Measurements from ENCODE around the gene ZNF827.

The ZNF827 gene

DNA sequence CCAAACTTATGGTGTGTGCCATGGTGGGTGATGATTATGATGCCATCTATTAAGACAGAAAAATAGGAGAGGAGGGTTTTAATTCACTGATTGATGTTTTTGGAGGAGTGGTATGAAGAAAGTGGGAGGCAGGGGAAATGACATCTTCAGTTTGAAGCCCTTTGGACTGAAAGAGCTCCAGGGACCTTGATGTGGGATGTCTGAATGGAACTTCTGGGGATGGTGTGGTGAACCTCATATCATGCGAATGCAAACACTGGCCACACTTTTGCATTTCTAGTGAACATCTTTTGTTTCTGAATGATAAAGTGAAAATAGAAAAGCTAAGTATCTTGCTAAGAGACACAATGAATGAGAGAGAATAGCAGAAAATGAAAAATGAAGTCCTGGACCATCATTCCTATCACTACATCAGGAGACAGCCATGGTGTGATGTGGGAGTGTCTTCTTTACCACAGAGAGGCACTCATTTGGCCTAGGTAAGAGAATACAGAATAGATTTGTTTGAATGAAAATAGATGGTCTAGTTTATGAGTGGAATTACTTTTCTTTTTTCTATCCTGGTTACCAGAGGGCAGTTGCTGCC lies 123.5 kb downstream of the ZNF827 start:
- Mint-ChIP-seq H3K27me3 (no peaks in the 10 kb centered on the region), H3K4me3 (no peak overlapping the region), H3K9me3 (peaks cover 5 to 7% of the 10 kb centered on the region in 2 donors), H3K4me1 (peaks cover 7 to 10% of the 10 kb centered on the region in 2 donors), H3K36me3 (peaks cover 43 to 67% of the 10 kb centered on the region in 2 donors), H3K27ac (no peak overlapping the region)
- ATAC-seq (replicated peaks), result no peak
- no peak for DNase-seq

DNA sequence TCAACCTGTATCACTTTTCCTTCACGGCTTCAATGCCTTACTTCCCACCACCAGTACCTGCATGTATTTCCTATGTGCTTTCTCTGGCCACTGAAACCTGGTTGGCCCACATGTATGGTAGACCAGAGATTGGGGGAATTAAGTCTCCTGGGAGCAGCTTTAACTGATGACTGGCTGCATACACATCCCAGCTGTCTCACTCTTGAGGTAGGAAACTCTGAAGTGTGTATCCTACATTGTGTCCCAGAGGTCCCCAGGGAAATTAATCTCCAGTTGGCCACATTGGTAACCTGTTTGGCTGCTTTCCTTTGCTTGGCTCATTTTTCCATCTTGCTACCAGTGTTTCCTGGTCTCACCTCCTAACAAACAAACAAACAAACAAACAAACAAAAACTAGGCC lies 124.4 kb downstream of the ZNF827 start:
- Mint-ChIP-seq H3K4me1 (peaks cover 0 to 7% of the 10 kb centered on the region in 2 donors), H3K36me3 (peaks cover 45 to 66% of the 10 kb centered on the region in 2 donors), H3K27ac (no peak overlapping the region), H3K27me3 (no peaks in the 10 kb centered on the region), H3K9me3 (peaks cover 5 to 10% of the 10 kb centered on the region in 2 donors), H3K4me3 (no peak overlapping the region)
- DNase-seq, result no peak
- no peak for ATAC-seq (replicated peaks)

DNA sequence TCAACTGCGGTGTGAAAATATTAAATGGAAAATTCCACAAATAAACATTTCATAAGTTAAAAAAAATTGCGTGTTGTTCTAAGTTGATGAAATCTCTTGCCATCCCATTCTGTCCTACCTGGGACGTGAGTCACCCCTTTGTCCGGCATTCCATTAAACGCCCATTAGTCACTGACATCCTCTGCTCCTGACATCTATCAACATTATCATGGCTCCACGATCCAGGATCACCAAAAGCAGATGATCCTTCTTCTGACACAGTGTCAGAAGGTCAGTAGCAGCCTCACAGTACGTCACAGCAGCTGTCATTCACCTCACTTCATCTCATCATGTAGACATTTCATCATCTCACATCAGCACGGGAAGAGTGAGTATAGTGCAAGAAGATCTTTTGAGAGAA lies 125.7 kb downstream of the ZNF827 start:
- no peak overlapping the region for H3K27ac Mint-ChIP-seq
- ATAC-seq (replicated peaks), result no peak
- no peak overlapping the region for H3K4me3 Mint-ChIP-seq
- DNase-seq, result no peak
- H3K4me1 Mint-ChIP-seq, result peaks cover 6 to 10% of the 10 kb centered on the region in 2 donors
- H3K27me3 Mint-ChIP-seq, result no peaks in the 10 kb centered on the region
- peaks cover 40 to 59% of the 10 kb centered on the region in 2 donors for H3K36me3 Mint-ChIP-seq
- H3K9me3 Mint-ChIP-seq, result peaks cover 5 to 10% of the 10 kb centered on the region in 2 donors

DNA sequence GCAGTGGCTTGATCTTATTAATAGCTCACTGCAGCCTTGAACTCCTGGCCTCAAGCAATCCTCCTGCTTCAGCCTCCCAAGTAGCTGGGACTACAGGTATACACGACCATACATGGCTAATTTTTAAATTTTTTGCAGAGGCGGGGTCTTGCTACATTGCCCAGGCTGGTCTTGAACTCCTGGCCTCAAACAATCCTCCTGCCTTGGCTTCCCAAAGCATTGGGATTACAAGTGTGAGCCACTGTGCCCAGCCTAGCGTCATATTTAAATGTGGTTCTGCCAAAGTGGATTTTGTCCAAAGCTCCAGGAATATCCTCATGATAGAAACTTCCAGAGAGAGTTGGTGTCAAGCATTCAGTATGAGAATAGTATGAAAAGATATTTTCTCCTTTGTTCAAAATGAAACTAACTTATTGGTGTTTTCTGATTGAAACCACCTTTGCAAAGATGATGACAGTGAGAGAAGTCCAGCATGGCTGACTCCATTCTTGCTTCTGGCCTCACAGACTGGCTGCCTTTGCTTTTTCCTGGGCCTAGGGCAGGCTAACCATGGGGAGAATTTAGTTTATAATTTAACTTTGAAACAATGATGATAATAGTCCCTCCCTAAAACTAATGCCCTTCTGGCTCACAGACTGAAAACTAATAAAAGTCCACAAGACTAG lies 129.6 kb downstream of the ZNF827 start:
- Mint-ChIP-seq H3K27me3 (no peaks in the 10 kb centered on the region), H3K4me1 (peaks cover 6% of the 10 kb centered on the region in 2 donors), H3K4me3 (no peak overlapping the region), H3K36me3 (peaks cover 26 to 44% of the 10 kb centered on the region in 2 donors), H3K27ac (peak overlapping the region; percentile 71), H3K9me3 (peaks cover 5 to 10% of the 10 kb centered on the region in 2 donors)
- ATAC-seq (replicated peaks), result peak; percentile 2 to 6
- DNase-seq, result no peak

DNA sequence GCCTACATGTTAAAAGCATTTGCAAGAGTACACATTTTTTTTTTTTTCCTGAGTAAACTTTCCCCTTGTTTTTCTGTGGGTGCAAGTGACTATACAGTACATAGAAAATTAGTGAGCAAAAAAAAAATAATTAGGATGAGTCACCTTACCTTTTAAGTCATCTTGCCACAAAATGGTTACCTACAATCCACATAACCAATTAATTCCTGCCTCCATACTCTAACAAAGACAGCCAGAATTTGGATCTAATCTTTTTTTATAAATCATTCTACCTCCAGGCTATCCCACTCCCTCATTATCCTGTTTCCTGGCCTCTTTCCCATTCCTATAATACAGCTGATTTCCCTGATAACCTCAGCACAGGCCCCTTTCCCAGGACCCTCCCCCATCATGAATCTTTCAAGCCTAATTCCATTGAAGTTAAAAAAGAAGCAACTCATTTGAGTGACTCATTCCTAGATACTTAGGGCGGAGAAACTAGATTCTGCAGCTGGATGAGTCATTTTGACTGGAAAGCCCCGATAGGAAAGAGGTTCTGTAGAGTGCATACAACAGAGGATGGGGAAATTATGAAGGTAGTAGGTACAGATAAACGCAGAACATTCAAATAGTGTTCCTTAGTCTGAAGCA lies 130.5 kb downstream of the ZNF827 start:
- Mint-ChIP-seq H3K36me3 (peaks cover 23 to 38% of the 10 kb centered on the region in 2 donors), H3K4me1 (peaks cover 6% of the 10 kb centered on the region in 2 donors), H3K9me3 (peaks cover 5 to 10% of the 10 kb centered on the region in 2 donors), H3K4me3 (peak overlapping the region; percentile 50 to 62), H3K27me3 (no peaks in the 10 kb centered on the region), H3K27ac (peak overlapping the region; percentile 94)
- ATAC-seq (replicated peaks) (peak; percentile 94 to 95), DNase-seq (peak; percentile 55)

DNA sequence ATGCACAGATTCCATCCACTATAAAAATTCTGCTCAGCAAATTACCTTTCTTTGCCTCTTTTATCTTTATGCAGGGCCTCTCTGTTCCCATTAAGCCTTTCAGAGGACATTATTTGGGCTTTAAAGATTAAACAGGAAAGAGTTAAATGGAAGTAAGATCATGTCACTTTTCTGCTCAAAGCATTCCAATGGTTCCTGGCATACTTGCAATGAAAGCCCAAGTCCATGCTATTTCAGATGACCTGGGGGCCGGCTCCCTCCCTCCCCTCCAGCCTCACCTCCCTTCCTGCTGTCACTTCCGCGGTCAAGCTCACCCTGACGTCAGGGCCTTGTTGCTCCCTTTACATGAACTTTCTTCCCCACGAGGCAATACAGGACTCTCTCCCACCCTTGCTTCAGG lies 133.1 kb downstream of the ZNF827 start:
- H3K27ac Mint-ChIP-seq, result no peak overlapping the region

DNA sequence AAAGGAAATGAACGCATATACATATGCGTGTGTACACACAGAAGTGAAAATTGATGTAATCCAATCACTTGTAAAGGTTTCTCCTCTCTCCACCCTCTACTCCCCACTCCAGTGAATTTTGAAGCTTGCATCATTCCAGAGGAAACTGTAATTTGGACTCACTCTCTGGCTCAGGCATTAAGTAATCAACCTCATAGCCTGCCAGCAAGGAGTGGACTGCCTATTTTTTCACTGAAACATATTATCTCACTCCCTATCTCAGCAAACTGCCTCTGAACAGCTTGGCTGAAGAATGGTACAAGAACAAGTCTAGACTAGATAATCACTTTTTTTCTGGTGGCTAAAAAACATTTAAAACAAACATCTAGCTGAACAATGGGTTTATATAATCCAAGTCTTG lies 134.5 kb downstream of the ZNF827 start:
- Mint-ChIP-seq H3K9me3 (no peaks in the 10 kb centered on the region), H3K4me1 (peaks cover 3 to 6% of the 10 kb centered on the region in 2 donors), H3K27me3 (no peaks in the 10 kb centered on the region), H3K27ac (no peak overlapping the region), H3K4me3 (no peak overlapping the region), H3K36me3 (peaks cover 9 to 16% of the 10 kb centered on the region in 2 donors)
- ATAC-seq (replicated peaks), result no peak
- DNase-seq, result no peak

More for the DNA sequence above, 133.1 kb downstream of the ZNF827 start:
- H3K4me3 Mint-ChIP-seq, result no peak overlapping the region
- no peak for ATAC-seq (replicated peaks)
- H3K36me3 Mint-ChIP-seq, result peaks cover 12 to 26% of the 10 kb centered on the region in 2 donors
- H3K4me1 Mint-ChIP-seq, result peaks cover 6% of the 10 kb centered on the region in 2 donors
- peaks cover 3 to 5% of the 10 kb centered on the region in 2 donors for H3K9me3 Mint-ChIP-seq
- DNase-seq, result no peak
- H3K27me3 Mint-ChIP-seq, result no peaks in the 10 kb centered on the region

DNA sequence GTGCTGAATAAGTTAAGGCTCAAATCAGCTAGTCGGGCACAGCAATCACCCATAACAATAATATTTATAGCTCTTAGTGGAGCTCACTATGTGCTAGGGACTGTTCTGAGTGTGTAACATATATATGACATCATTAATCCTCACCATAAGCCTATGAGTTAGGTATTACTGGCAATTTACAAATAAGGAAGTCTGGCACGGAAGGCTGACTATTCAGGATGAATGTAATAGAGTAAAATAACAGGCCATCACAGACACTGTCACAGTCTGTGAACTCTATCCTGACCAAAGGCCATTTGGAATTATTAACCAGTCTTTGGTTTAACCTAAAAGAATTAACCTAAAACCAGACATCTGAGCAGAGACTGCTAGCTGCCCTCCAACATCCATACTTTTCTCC lies 139.4 kb downstream of the ZNF827 start:
- no peaks in the 10 kb centered on the region for H3K27me3 Mint-ChIP-seq
- no peak overlapping the region for H3K4me3 Mint-ChIP-seq
- DNase-seq (no peak), ATAC-seq (replicated peaks) (no peak)
- H3K36me3 Mint-ChIP-seq, result peaks cover 5 to 21% of the 10 kb centered on the region in 2 donors
- H3K27ac Mint-ChIP-seq, result no peak overlapping the region
- peaks cover 0 to 2% of the 10 kb centered on the region in 2 donors for H3K4me1 Mint-ChIP-seq
- H3K9me3 Mint-ChIP-seq, result no peaks in the 10 kb centered on the region

DNA sequence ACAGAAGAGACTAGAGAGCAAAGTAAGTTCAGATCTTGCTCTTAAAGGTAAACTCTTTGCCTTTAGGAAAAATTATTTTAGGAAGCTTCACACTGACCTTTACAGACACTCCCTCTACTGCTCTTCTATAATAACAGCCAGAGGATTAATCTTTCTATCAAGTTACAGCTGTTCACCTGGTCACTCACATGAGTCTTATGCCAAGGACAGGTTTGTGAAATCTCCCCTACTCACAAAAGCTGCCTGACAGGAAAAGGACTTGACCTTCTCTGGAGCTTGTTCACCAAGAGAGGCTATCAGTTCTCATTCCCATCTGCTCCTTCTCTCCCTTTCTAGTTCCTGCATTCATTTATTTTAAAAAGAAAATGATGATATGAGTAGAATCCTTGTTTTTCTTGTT lies 141.3 kb downstream of the ZNF827 start:
- H3K4me1 Mint-ChIP-seq, result peaks cover 0 to 2% of the 10 kb centered on the region in 2 donors
- no peaks in the 10 kb centered on the region for H3K9me3 Mint-ChIP-seq
- ATAC-seq (replicated peaks) (no peak), DNase-seq (no peak)
- H3K36me3 Mint-ChIP-seq, result peaks cover 11 to 21% of the 10 kb centered on the region in 2 donors
- no peak overlapping the region for H3K27ac Mint-ChIP-seq
- no peaks in the 10 kb centered on the region for H3K27me3 Mint-ChIP-seq
- H3K4me3 Mint-ChIP-seq, result no peak overlapping the region

DNA sequence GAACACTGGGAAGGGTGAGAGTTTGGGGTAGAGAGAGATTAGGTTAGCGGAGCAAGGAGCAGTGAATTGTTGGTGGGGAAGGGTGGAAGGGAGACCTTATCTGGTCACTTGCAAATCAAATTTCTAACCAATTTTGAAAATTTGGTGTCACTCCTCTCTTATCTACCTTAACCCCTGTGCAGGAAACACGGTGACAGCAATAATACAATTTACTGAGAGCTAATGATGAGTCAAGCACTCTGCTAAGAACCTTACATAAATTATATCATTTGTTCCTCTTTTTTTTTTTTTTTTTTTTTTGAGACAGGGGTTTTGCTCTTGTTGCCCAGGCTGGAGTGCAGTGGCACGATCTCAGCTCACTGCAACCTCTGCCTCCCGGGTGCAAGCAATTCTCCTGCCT lies 142.3 kb downstream of the ZNF827 start:
- Mint-ChIP-seq H3K27ac (no peak overlapping the region), H3K9me3 (no peaks in the 10 kb centered on the region), H3K4me1 (peaks cover 0 to 2% of the 10 kb centered on the region in 2 donors), H3K27me3 (no peaks in the 10 kb centered on the region), H3K36me3 (peaks cover 11 to 21% of the 10 kb centered on the region in 2 donors), H3K4me3 (no peak overlapping the region)
- ATAC-seq (replicated peaks) (no peak), DNase-seq (no peak)

DNA sequence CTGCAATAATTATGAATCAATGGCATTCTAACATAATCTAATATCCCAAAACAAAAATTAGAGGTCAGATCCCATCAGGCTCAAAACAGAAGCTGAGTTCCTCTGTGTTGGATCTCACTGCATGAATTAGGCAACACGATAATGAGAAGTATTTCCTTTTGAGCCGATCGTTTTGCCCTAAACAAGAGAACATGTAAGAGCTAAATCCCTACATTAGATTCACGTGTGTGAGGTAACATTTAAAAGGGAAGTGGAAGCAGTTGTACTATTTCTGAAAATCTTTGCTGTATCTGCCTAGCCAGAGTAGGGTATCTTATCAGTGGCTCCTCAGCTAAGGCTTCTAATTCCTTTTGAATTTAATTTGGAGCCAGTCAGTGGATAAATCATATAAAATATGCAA lies 143.1 kb downstream of the ZNF827 start:
- H3K9me3 Mint-ChIP-seq, result no peaks in the 10 kb centered on the region
- DNase-seq (no peak), ATAC-seq (replicated peaks) (no peak)
- H3K27me3 Mint-ChIP-seq, result no peaks in the 10 kb centered on the region
- peaks cover 0 to 2% of the 10 kb centered on the region in 2 donors for H3K4me1 Mint-ChIP-seq
- no peak overlapping the region for H3K4me3 Mint-ChIP-seq
- H3K36me3 Mint-ChIP-seq, result peaks cover 11 to 21% of the 10 kb centered on the region in 2 donors
- H3K27ac Mint-ChIP-seq, result no peak overlapping the region

DNA sequence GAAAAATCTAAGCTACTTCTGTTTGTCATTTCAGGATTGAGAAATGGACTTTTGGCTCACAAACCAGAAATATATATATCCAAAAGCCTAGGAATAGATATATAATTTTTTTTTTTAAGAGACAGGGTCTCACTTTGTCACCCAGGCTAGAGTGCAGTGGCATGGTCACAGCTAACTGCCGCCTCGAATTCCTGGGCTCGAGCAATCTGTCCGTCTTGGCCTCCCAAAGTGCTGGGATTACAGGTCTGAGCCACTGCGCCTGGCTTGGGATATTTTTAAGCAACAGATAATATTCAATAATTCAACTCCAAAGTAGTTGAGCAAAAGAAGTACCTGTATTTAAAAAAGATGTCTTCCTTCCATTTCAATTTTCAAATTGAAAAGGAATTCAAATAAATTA lies 146.2 kb downstream of the ZNF827 start:
- no peaks in the 10 kb centered on the region for H3K9me3 Mint-ChIP-seq
- DNase-seq (no peak), ATAC-seq (replicated peaks) (no peak)
- H3K36me3 Mint-ChIP-seq, result peaks cover 9 to 15% of the 10 kb centered on the region in 2 donors
- H3K27me3 Mint-ChIP-seq, result no peaks in the 10 kb centered on the region
- H3K4me3 Mint-ChIP-seq, result no peak overlapping the region
- no peak overlapping the region for H3K27ac Mint-ChIP-seq
- peaks cover 0 to 2% of the 10 kb centered on the region in 2 donors for H3K4me1 Mint-ChIP-seq

DNA sequence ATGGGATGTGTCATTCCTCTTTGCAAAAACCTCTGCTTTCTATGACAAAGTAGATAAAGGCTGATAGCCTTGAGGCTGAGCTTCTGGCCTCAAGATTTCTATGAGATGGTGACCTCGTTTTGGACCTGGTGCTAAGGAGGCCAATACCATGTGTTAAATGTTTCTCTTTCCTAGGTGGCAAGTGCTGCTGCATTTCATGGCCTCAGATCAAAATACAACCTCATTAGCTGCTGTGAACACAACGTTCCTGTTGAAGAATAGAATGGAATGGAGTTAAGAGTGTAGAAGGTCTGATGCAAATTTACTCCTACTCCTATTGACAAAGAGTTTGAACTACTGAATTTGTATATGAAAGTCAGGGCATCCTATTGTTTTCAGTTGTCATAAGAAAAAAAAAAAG lies 146.6 kb downstream of the ZNF827 start:
- ATAC-seq (replicated peaks), result no peak
- Mint-ChIP-seq H3K36me3 (peaks cover 9 to 15% of the 10 kb centered on the region in 2 donors), H3K4me1 (peaks cover 0 to 2% of the 10 kb centered on the region in 2 donors), H3K27me3 (no peaks in the 10 kb centered on the region), H3K27ac (no peak overlapping the region), H3K4me3 (no peak overlapping the region), H3K9me3 (no peaks in the 10 kb centered on the region)
- DNase-seq, result no peak

DNA sequence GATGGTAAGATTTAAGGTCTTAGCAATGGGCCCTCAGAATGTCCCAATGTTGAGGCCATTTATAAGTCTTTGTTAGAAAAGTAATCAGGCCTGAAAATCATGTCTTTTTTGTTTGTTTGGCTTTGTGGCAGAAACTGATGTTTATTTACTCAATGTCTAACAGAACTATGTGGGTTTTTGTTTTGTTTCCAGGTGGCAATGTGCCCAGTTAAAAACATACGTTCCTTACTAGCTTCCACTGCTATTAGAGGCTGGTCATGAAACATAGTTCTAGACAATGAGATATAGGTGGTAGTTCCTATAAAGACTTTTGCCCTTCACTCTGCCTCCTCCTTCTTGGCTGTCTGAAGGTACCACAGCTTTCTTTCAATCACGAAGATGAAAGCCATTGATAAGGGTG lies 149.9 kb downstream of the ZNF827 start:
- no peak for ATAC-seq (replicated peaks)
- H3K27ac Mint-ChIP-seq, result no peak overlapping the region
- peaks cover 7 to 9% of the 10 kb centered on the region in 2 donors for H3K9me3 Mint-ChIP-seq
- H3K36me3 Mint-ChIP-seq, result peaks cover 12 to 20% of the 10 kb centered on the region in 2 donors
- H3K4me3 Mint-ChIP-seq, result no peak overlapping the region
- H3K27me3 Mint-ChIP-seq, result no peaks in the 10 kb centered on the region
- no peaks in the 10 kb centered on the region for H3K4me1 Mint-ChIP-seq
- DNase-seq, result no peak

DNA sequence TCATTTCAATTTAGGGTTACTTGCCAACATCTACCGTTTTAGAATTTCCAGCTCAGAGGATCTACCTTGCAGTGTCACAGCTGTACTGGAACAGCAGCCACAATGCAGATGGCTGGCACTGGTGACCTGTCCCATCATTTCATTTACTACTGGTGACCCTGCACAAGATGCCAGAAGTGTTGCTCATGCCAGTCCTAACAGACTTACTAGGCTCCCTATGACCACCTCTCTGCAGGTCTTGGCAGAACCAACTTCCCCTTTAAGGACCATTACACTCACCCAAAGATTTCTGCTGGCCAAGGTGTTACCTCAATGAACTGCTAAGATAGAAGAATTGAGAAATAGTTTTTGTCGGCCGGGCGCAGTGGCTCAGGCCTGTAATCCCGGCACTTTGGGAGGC lies 151.8 kb downstream of the ZNF827 start:
- H3K27me3 Mint-ChIP-seq, result no peaks in the 10 kb centered on the region
- DNase-seq (no peak), ATAC-seq (replicated peaks) (no peak)
- H3K4me1 Mint-ChIP-seq, result no peaks in the 10 kb centered on the region
- peaks cover 8 to 10% of the 10 kb centered on the region in 2 donors for H3K9me3 Mint-ChIP-seq
- no peak overlapping the region for H3K27ac Mint-ChIP-seq
- peaks cover 13 to 32% of the 10 kb centered on the region in 2 donors for H3K36me3 Mint-ChIP-seq
- H3K4me3 Mint-ChIP-seq, result no peak overlapping the region
